Mucosa of stomach (tissue), 1 donor: Measurements from ENCODE around the gene GALNTL6.

ENCODE experiments used
- H3K27me3 ChIP-seq: one replicate; pipeline ENCODE4 v1.7.0; 2013; ENCODE audit warnings: mild to moderate bottlenecking, low read length; ENCODE audit not compliant: control insufficient read depth, insufficient read depth
- H3K36me3 ChIP-seq: one replicate; pipeline ENCODE4 v1.7.0; 2013; ENCODE audit warnings: low read length; ENCODE audit not compliant: control insufficient read depth, insufficient read depth
- H3K4me1 ChIP-seq: one replicate; pipeline ENCODE4 v1.7.0; 2013; ENCODE audit warnings: mild to moderate bottlenecking, low read length; ENCODE audit not compliant: control insufficient read depth, insufficient read depth
- H3K4me3 ChIP-seq: one replicate; pipeline ENCODE4 v1.7.0; 2013; ENCODE audit warnings: low read length
- H3K9ac ChIP-seq: one replicate; pipeline ENCODE4 v1.7.0; 2013; ENCODE audit warnings: mild to moderate bottlenecking, low read length, moderate library complexity
- H3K9me3 ChIP-seq: one replicate; pipeline ENCODE4 v1.7.0; 2013; ENCODE audit warnings: mild to moderate bottlenecking, low read length, moderate library complexity; ENCODE audit not compliant: control insufficient read depth
- donor health status: Pancreatic carcinoma.

Gene GALNTL6

DNA sequence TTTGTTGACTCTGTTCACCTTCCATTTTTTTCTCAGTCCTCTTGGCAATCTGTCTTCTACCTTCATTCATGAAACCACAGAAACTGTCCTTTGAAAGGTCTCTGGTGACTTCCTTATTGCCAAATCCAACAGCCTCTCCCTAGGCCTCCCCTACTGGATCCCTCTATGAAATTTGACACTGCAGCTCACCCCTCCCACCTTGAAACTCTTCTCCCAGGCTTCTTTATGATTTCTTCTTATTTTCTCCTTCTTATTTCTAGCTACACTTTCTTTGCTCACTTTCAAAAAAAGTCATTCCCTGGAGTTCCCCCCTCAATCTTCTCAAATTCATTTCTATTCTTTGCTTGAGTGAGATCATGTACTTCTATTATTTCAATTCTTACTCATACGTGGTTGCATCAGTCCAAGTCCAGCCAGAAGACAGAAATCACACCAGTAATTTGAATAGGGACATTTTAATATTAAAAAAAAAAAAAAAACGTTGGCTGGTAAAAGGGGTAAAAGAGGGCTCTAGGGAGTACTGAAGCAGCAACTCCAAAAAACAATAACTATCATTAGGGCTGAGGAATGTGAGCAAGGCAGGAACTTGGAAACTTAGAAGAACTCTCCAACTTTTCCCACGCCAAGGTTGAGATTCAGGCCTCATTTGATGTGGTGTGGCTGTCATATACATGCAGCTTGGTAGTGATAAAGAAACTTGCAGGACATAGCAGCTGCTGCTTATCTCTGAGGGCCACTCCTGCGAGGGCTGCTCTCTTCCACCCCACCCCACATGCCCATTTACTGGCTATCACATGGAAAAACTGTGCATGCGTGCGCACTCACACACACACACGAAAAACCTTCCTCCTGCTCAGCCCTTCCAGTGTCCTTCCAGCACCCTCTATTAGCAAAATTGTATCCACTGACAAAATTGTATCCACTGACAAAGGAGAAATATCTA, 1185.6 kb downstream of the GALNTL6 start:
- H3K27me3 ChIP-seq = no peaks in the 10 kb centered on the region
- H3K9me3 ChIP-seq = no peaks in the 10 kb centered on the region
- no peak overlapping the region for H3K4me3 ChIP-seq
- no peaks in the 10 kb centered on the region for H3K36me3 ChIP-seq
- peaks cover 7% of the 10 kb centered on the region for H3K4me1 ChIP-seq
- no peak overlapping the region for H3K9ac ChIP-seq

DNA sequence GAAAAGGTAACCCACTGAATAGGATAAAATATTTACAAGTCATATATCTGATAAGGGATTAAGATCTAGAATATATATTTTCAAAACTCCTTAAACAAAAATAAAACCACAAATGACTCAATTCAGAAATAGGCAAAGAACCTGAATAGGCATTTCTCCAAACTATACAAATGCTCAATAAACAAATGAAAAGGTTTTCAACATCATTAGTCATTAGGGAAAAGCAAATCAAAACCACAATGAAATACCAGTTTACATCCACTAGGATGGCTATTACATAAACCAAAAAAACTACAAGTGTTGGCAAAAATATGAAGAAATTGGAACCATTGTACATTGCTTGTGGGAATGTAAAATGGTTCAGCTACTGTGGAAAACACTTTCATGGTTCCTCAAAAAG, 1188.4 kb downstream of the GALNTL6 start:
- peaks cover 18% of the 10 kb centered on the region for H3K4me1 ChIP-seq
- H3K36me3 ChIP-seq = no peaks in the 10 kb centered on the region
- H3K4me3 ChIP-seq = no peak overlapping the region
- H3K9ac ChIP-seq = no peak overlapping the region
- no peaks in the 10 kb centered on the region for H3K9me3 ChIP-seq
- no peaks in the 10 kb centered on the region for H3K27me3 ChIP-seq

DNA sequence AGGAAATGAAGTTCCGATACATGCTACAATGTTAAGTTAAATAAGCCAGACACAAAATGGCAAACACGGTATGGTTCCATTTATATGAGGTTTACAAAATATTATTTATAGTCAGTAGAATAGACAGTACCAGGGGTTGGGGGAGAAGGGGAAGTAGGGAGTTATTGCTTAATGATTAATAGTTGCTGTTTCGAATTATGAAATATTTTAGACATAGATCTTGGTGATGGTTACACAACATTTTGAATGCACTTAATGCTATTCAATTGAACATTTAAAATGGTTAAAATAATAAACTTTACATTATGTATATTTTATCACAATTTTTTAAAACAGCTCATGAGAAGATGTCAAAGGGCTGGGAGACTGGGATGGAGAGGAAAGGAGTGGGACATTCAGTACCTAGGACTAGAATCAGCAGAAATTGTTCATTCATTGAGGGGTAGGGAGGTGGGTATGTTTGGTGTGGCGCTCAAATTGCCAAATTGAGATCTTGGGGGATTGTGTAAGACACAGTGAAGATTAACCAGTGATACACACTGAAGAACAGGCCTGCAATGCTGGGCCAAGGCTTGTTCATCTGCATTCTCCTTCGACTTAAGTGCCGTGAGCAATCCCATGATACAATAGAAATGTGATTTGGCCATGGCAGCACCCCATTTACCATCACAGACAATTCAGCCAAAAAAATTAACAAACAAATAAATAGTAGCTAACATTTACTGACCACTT, 1189.8 kb downstream of the GALNTL6 start:
- Histone ChIP-seq H3K4me3 (no peak overlapping the region), H3K4me1 (peaks cover 25% of the 10 kb centered on the region), H3K36me3 (no peaks in the 10 kb centered on the region), H3K9me3 (no peaks in the 10 kb centered on the region), H3K9ac (no peak overlapping the region), H3K27me3 (no peaks in the 10 kb centered on the region)

DNA sequence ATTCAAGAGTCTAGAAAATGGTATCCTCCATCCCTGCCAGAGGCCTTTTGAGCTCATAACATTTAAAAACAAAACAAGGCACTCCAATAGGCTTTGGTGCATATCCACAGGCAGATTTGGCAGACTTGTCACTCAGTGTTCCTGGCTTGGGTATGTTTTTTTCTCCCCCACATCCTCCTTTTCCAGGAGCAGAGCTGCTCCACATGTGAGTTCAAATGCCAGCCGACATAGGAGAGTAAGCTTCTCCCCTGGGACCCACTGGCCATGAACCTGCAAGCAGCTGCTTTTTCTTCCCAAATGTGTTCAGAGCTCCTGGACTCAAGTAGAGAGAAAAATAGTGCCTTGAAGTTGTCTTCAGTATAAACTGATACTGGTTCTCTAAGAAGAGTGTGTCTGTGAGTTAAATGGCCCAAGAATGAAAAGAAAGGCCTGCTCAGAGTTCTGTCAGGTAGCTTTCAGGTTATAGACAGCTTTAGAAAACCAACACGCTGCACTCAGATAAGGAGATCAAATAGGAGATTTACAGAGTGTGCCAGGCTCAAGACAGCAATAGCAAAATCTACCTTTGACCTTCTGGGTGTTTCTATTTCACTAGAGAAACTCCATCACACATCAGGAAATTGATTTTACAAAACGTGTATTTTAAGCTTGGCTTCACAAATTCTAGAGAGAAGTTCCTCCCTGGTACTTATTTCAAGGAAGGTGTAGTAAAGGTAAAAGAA, 1192.9 kb downstream of the GALNTL6 start:
- Histone ChIP-seq H3K9me3 (no peaks in the 10 kb centered on the region), H3K36me3 (no peaks in the 10 kb centered on the region), H3K4me3 (no peak overlapping the region), H3K4me1 (peaks cover 18% of the 10 kb centered on the region), H3K27me3 (no peaks in the 10 kb centered on the region), H3K9ac (no peak overlapping the region)

DNA sequence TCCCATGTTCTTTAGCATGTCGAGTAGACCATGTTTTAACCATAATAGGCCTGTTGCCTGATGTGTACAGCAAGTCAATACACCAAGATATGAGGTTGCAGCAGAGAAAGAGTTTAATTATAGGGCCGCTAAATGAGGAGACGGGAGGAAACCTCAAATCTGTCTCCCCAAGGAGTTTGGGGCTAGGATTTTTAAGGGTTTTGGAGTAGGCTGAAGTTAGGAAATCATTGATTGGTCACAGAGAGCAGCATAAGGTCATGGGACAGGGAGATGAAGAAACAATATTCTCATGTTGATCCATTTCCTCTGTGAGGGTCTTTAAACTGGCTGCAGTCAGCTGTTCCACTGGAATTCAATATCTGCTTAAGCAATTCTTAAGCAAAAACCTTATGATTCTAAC, 1195.2 kb downstream of the GALNTL6 start:
- Histone ChIP-seq H3K27me3 (no peaks in the 10 kb centered on the region), H3K36me3 (no peaks in the 10 kb centered on the region), H3K9me3 (no peaks in the 10 kb centered on the region), H3K4me1 (peaks cover 18% of the 10 kb centered on the region), H3K9ac (no peak overlapping the region), H3K4me3 (no peak overlapping the region)

DNA sequence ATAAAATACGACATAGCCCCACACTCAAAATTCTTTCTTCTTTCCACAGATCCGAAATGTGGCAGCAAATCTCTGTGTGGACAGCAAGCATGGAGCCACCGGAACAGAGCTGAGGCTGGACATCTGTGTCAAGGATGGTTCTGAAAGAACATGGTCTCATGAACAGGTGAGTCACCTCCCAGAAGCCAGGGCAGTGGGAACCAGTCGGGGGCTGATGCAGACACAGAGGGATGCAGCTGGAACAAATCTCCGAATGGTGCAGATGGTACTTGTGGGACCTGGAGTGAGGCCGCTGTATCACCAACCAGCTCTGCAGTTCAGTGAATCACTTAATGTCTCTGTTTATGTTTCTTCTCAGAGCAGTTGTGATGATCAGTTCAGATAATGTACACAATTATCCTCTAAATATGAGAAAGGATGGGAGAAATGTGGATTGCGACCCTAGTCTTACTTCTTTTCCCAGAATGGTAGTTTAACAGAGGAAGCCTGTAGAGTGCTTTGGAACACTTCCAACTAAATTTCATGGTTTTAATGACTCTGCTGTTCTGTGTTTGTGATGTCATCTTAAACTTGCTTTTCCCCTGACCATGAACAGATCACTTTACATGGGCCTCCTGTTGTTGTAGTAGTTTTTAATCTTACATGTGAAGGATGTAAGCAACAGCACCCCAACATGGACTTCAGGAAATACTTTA, 1196.1 kb downstream of the GALNTL6 start:
- Histone ChIP-seq H3K4me3 (no peak overlapping the region), H3K9ac (no peak overlapping the region), H3K27me3 (no peaks in the 10 kb centered on the region), H3K36me3 (no peaks in the 10 kb centered on the region), H3K9me3 (no peaks in the 10 kb centered on the region), H3K4me1 (peaks cover 26% of the 10 kb centered on the region)

DNA sequence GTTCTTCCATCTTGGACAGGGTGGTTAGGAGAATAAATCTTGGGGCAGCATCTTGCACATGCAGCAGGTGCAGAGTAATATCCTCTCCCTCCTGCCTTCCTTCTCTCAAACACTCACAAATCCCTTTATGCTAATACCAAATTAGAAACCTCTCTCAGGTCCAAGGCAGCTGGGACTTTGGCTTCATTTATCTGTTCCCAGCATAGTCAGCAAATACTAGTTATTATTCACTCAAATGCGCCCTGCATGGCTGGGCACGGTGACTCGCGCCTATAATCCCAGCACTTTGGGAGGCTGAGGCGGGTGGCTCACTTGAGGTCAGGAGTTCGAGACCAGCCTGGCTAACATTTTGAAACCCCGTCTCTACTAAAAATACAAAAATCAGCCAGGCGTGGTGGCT, 1199.4 kb downstream of the GALNTL6 start:
- Histone ChIP-seq H3K27me3 (no peaks in the 10 kb centered on the region), H3K9me3 (no peaks in the 10 kb centered on the region), H3K4me1 (peaks cover 15% of the 10 kb centered on the region), H3K36me3 (no peaks in the 10 kb centered on the region), H3K4me3 (no peak overlapping the region), H3K9ac (no peak overlapping the region)

DNA sequence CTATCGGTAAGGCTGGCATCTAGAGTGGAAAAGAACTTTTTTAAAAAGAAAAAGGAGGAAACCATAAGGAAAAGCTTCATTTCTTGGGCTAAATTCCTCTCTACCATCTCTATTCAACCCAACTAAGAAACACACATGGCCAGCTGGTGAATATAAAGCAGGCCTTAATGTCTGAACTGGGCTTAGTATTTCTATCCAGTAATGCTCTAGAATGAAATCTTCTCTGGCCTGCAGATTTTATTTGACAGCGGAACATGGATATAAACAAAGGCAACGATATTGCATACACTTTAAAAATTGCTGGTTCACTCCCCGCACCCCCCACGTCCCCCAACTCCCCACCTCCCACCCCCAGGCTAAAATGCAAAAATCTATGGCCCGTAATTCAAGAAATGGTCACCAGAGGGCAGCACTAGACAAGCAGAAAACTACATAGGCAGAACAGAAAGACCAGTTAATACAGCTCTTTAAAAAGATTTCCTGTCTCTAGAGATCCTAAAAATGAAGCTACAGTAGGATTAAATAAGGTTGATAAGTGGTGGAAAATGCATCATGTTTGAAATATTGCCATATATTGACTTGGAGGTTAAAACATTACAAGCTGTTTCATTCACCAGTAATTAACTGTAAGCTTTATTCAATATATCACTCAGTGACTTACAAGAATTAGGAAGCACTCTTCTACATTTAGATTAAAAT, 1200.2 kb downstream of the GALNTL6 start:
- H3K36me3 ChIP-seq = no peaks in the 10 kb centered on the region
- no peaks in the 10 kb centered on the region for H3K9me3 ChIP-seq
- no peak overlapping the region for H3K9ac ChIP-seq
- no peak overlapping the region for H3K4me3 ChIP-seq
- H3K4me1 ChIP-seq = peaks cover 15% of the 10 kb centered on the region
- H3K27me3 ChIP-seq = no peaks in the 10 kb centered on the region

DNA sequence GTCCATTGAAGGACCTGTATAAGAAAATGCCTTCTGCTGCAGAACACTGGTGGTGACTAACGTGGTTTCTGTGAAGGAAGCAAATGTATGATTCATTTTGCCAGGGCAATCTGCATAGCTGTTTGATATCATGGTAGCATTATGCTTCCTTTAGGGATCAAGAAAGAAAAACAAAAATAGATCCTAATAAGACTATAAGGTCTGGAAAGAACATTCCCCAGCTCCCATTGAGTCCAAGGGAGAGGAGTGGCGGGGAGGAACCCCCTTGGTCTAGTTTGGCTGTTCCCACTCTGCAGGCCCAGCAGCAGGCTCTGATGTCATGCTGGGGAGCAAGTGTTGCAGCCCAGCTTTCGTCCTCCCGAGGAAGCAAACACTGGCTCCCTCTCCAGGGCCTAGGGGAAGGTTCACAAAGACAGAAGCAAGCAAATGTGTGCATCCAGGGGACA, 1200.9 kb downstream of the GALNTL6 start:
- Histone ChIP-seq H3K9ac (no peak overlapping the region), H3K4me3 (no peak overlapping the region), H3K36me3 (no peaks in the 10 kb centered on the region), H3K27me3 (no peaks in the 10 kb centered on the region), H3K9me3 (no peaks in the 10 kb centered on the region), H3K4me1 (peaks cover 15% of the 10 kb centered on the region)

DNA sequence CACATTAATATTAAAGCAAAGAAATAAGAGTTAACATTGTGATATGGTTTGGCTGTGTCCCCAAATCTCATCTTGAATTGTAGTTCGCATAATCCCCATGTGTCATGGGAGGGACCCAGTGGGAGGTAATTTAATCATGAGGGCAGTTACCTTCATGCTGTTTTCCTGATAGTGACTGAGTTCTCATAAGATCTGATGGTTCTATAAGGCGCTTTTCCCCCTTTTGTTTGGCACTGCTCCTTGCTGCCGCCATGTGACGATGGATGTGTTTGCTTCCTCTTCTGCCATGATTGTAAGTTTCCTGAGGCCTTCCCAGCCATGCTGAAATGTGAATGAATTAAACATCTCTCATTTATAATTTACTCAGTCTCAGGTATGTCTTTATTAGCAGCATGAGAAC, 1201.6 kb downstream of the GALNTL6 start:
- Histone ChIP-seq H3K4me3 (no peak overlapping the region), H3K9ac (no peak overlapping the region), H3K27me3 (no peaks in the 10 kb centered on the region), H3K4me1 (peaks cover 15% of the 10 kb centered on the region), H3K36me3 (no peaks in the 10 kb centered on the region), H3K9me3 (no peaks in the 10 kb centered on the region)

DNA sequence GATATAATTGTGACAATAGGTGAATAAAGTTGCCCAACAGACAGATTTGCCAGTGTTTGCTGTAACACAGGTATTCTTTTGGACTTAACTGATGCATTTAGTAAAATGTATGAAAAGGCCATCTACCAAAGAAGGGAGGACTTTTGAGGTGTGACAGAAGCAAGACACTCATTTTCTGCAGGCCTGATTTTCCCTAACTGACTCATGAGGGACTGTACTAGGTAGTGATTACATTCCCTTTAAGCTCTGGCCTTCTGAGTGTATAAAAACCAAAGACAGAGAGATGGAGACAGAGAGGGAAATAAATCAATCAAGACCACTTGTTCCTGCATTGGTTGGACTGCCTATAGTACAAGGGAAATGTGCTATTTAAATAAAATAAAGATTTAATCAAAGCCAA, 1204.6 kb downstream of the GALNTL6 start:
- Histone ChIP-seq H3K4me3 (no peak overlapping the region), H3K36me3 (no peaks in the 10 kb centered on the region), H3K27me3 (no peaks in the 10 kb centered on the region), H3K9me3 (no peaks in the 10 kb centered on the region), H3K9ac (no peak overlapping the region), H3K4me1 (peaks cover 15% of the 10 kb centered on the region)
